Activated T-cell treated with anti-CD3 and anti-CD28 coated beads, Interleukin-2, amount 50 U/mL, for 4 hours (primary cell): Measurements from ENCODE around the gene ICOS. TPM values are rescaled to one million over a fixed set of nuclear protein-coding genes. Genes with fewer than 3 reads are reported as not detected.
A peak's percentile ranks its signal among the peaks of the same experiment; 100 is the strongest.
"Not testable (repeated sequence)": the region's sequence is repeated elsewhere in the genome, so short reads cannot be mapped to it uniquely, and the experiment has no call there.

ENCODE experiments used
- ATAC-seq, 2 donors: fragments of 200-7000 bp; cut with Tn5 transposase; one replicate each; pipeline ENCODE4 v1.10.0; 2021
- DNase-seq: peaks from one replicate; pipeline ENCODE4 v3.0.0-alpha.2; 2020
- H3K27me3 Mint-ChIP-seq: one replicate; pipeline ENCODE4 v1.8.0; 2021; ENCODE audit warnings: low read depth, mixed read lengths
- H3K36me3 Mint-ChIP-seq: one replicate; pipeline ENCODE4 v1.8.0; 2022; ENCODE audit warnings: mixed read lengths; ENCODE audit not compliant: insufficient read depth
- H3K4me1 Mint-ChIP-seq: one replicate; pipeline ENCODE4 v1.8.0; 2021; ENCODE audit warnings: low read depth, mixed read lengths
- H3K4me3 Mint-ChIP-seq: one replicate; pipeline ENCODE4 v1.8.0; 2021; ENCODE audit warnings: mild to moderate bottlenecking, moderate library complexity, mixed read lengths
- H3K9me3 Mint-ChIP-seq: one replicate; pipeline ENCODE4 v1.8.0; 2021; ENCODE audit warnings: mixed read lengths
- total RNA-seq, 3 donors: library from RNA; stranded (reverse); gene quantifications; one replicate each; pipeline ENCODE4 v1.2.1, GENCODE V29; 2021

The ICOS gene
- total RNA-seq, 3 donors from 2014 or later = 161 to 213 (median 177) TPM

DNA sequence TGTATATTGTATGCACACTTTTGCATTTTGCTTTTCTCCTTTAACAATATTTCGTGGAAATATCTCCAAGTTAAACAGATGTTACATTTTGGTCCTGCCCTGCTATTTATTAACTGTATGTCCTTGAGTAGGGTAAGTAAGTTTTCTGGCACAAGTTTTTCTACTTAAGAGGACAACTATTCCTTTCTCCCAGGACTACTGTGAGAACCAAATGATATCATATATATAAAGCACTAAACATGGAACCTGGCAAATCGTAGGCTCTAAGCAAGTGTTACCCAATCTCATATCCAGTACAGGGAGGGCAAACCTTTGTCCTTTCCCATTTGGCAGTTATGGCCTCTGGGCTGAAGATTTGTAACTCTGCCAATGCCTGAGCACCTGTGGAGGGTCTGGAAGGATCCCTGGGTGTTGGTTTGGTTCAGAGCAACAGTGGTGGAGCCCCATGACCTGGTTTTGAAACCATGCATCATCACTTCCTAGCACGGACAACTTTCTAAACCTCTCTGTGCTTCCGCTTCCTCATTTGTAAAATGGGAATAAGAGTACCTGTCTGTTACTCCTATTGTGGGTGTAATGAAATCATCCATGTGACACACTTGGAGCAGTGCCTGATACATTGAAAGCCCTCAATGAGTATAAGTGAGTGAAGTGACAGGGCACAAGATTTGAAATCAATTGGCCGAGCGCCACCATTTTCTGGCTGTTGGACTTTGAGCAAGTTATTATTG, 28.3 kb upstream of the ICOS start:
- H3K36me3 Mint-ChIP-seq = no peaks in the 10 kb centered on the region
- no peak overlapping the region for H3K4me3 Mint-ChIP-seq
- no peaks in the 10 kb centered on the region for H3K9me3 Mint-ChIP-seq
- DNase-seq (no peak), ATAC-seq (peak in 1 of 2 donors; percentile 19)
- no peaks in the 10 kb centered on the region for H3K27me3 Mint-ChIP-seq
- peaks cover 18% of the 10 kb centered on the region for H3K4me1 Mint-ChIP-seq

DNA sequence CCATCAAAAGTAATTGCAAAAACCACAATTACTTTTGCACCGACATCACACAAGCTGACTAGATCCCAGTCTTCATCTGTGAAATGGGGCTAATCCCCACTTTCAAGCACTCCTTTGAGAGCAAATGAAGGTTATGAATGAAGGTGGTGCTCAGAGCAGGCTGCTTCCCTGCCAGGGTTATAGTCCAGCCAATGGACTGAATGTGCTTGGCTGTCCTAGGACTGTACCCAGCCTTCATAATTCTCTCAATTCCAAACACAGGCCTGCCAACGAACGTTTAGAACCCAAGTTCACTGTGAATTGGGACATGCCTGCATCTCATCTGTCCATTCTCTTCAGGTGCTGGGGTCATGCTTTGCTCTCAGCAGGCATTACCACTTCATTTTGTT, 27.8 kb upstream of the ICOS start:
- ATAC-seq = no peak
- peaks cover 18% of the 10 kb centered on the region for H3K4me1 Mint-ChIP-seq
- no peak overlapping the region for H3K4me3 Mint-ChIP-seq
- H3K27me3 Mint-ChIP-seq = no peaks in the 10 kb centered on the region
- H3K36me3 Mint-ChIP-seq = no peaks in the 10 kb centered on the region
- H3K9me3 Mint-ChIP-seq = no peaks in the 10 kb centered on the region
- DNase-seq = no peak

DNA sequence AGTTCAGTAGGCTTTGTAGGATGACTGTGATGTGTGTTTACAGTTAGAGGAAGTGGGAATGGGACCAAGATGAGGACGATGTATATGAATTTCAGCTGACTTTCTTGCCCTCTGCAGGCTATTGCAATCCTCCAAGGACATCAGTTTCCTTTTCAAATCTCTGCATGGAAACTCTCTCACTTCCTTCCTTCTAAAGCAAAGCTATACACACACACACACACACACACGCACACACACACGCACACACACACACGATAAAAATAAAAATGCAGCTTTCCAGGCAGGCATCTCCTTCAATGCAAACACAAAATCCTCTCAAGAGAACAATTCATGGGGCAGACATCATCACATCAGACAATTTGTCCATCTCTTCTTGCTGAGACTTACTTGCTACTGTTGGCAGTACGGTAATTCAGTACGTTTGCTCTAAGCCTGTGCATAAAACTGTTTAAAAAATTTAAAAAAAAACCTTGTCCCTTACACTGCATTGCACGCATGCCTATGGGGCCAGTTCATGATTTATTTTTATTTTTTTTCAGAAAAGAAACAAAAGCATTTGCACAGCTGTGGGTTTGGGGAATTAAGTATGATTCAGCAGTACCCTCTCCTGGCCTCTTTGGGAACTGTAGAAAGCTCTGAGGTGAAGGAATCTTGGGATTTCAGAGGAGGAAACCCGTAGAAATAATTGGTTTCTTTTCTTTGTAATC, 27.1 kb upstream of the ICOS start:
- Mint-ChIP-seq H3K4me1 (peaks cover 25% of the 10 kb centered on the region), H3K36me3 (no peaks in the 10 kb centered on the region), H3K9me3 (no peaks in the 10 kb centered on the region), H3K27me3 (no peaks in the 10 kb centered on the region), H3K4me3 (peak overlapping the region; percentile 51)
- DNase-seq = no peak
- ATAC-seq = peak; percentile 62 to 68

DNA sequence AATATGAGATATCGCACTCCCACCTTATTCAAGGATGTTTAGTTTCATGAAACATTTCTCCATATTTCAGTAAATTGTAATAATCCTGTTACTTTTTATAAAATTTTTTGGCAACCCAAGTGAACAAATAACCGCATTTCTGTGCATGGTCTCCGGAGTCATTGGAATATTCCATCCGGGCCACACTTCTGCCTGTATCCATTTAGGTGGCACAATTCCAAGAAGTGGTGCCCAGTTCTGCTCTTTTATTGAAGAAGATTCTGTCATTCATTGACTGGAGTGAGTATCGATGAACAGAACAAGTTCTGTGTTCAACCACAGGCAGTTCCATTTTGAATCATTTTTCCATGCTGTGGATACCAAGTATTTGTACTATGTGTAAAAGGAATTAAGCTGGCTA, 26.6 kb upstream of the ICOS start:
- Mint-ChIP-seq H3K9me3 (no peaks in the 10 kb centered on the region), H3K36me3 (no peaks in the 10 kb centered on the region), H3K27me3 (no peaks in the 10 kb centered on the region), H3K4me1 (peaks cover 30% of the 10 kb centered on the region), H3K4me3 (no peak overlapping the region)
- ATAC-seq (peak in 1 of 2 donors; percentile 39), DNase-seq (no peak)

DNA sequence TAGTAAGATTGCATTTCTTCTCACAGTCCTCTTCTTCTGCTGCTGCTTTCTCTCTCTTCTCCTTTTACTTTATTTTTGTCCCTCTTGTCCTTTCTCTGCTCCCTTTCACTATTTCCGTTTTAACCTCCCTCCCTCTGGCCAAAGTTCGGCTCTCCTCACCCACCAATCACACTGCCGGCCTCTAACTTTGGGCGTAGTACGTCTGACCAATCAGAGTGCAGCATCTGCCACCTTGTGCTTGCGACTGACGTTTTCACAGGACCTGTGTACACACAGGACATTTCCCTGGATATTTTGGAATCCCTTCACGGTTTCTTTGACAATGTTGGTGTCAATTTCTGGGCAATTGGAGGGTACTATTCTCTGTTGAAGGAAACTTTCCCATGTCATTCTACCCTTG, 22.6 kb upstream of the ICOS start:
- Mint-ChIP-seq H3K36me3 (no peaks in the 10 kb centered on the region), H3K4me1 (peaks cover 38% of the 10 kb centered on the region), H3K27me3 (no peaks in the 10 kb centered on the region), H3K9me3 (no peaks in the 10 kb centered on the region), H3K4me3 (no peak overlapping the region)
- no peak for DNase-seq
- ATAC-seq = no peak

DNA sequence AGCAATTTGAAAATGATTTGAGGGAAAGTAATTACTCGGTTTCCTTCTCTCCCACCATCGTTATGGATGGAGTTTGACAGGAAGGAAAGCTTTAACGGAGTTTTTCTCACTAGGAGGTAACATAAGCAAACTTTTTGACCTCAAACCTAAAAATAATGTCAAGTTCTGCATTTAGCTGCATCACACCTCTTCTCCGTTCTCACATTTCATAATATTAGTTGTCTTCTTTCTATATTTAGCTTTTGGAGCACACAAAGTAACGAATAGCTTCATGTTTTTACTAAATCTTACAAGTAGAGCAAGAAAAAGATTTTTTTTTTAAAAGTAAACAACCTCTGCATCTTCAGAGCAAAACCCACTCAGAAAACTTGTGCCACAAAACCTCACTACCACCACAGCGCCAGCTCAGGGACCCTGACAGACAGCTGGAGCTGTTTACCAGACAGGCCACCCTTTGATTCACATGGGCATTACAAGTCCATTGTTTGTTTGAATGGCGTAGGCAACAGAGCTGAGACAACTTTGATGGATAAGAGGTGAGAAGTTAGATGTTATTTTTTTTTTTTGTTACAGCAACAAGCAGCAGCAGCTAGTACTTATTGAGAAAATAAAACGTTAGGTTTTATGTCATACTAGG, 21.9 kb upstream of the ICOS start:
- Mint-ChIP-seq H3K36me3 (no peaks in the 10 kb centered on the region), H3K4me1 (peaks cover 31% of the 10 kb centered on the region), H3K27me3 (no peaks in the 10 kb centered on the region), H3K9me3 (no peaks in the 10 kb centered on the region), H3K4me3 (no peak overlapping the region)
- DNase-seq = no peak
- ATAC-seq = peak in 1 of 2 donors; percentile 53

DNA sequence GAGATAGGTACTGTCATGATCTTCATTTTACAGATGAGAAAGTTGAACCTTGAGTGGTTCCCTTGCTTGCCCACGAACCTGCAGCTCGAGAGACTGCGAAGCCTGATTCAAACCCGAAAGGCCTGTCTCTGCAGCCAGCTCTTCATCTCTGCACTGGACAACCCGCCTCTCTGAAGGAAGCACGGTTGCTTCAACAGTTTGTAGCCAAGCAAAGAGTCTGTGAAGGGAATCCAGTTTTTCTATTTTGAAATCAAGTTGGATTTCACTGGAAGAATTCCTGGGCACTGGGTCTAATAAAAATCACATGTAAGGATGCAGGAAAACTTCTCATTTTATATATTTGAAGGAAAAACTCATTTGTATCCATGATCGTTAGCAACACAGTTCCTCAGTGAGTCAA, 21.3 kb upstream of the ICOS start:
- DNase-seq (no peak), ATAC-seq (no peak)
- no peaks in the 10 kb centered on the region for H3K36me3 Mint-ChIP-seq
- H3K4me1 Mint-ChIP-seq = peaks cover 26% of the 10 kb centered on the region
- no peaks in the 10 kb centered on the region for H3K27me3 Mint-ChIP-seq
- no peaks in the 10 kb centered on the region for H3K9me3 Mint-ChIP-seq
- no peak overlapping the region for H3K4me3 Mint-ChIP-seq

DNA sequence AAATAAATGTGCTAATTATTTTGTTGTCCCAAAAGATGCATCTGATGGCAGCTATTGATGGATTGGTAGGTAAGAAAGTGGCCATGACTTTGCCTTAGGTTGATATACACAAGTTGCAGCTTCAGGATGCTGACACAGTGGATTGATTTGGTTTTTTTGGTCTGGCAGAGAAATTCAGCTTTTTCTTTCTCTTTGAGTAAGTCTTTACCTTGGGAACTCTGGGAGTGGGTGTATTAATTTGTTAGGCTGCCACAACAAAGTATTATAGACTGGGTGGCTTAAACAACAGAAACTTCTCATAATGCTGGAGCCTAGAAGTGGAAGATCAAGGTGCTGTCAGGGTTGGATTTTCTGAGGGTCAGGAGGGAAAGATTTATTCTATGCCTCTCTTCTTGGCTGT, 19.8 kb upstream of the ICOS start:
- no peak overlapping the region for H3K4me3 Mint-ChIP-seq
- H3K4me1 Mint-ChIP-seq = peaks cover 25% of the 10 kb centered on the region
- H3K9me3 Mint-ChIP-seq = no peaks in the 10 kb centered on the region
- no peaks in the 10 kb centered on the region for H3K27me3 Mint-ChIP-seq
- no peaks in the 10 kb centered on the region for H3K36me3 Mint-ChIP-seq
- no peak for ATAC-seq
- DNase-seq = no peak

DNA sequence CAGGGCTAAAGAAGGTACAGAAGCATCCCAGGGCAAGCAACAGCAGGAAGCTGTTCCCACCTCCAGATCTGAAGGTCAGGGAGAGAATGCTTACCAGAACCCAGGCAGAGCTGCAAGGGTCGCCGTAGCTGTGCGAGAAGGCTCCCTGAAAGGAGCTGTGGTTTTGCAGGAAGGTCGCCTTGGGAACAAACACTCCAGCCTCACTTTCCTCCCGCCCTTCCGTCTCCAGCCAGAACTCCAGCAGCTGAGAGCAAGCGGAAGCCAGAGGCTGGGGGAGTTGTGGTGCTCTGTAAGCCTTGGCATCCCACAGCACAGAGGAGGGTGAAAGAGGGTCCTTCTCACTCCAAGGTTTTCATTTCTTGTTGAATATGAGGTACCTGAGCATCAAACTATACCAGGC, 18.3 kb upstream of the ICOS start:
- H3K4me3 Mint-ChIP-seq = no peak overlapping the region
- H3K9me3 Mint-ChIP-seq = no peaks in the 10 kb centered on the region
- DNase-seq (no peak), ATAC-seq (no peak)
- no peaks in the 10 kb centered on the region for H3K36me3 Mint-ChIP-seq
- peaks cover 25% of the 10 kb centered on the region for H3K4me1 Mint-ChIP-seq
- H3K27me3 Mint-ChIP-seq = no peaks in the 10 kb centered on the region

DNA sequence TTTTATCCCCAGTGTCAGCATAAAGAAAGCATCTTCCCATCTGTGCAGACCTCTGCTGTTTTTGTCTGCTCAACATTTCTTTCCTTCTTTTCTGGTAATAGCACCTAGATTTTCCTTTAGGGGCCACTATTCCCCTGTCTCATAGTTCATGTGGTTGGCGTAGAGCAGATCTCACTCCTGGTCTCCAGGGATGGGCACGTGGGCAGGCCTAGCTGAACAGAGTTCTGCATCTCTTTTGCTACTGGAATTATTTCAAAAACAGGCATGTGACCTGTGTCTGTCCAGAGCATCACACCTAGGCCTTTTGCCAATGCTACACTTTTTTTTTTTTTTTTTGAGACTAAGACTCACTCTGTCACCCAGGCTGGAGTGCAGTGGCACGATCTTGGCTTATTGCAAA, 17.7 kb upstream of the ICOS start:
- Mint-ChIP-seq H3K9me3 (no peaks in the 10 kb centered on the region), H3K4me1 (peaks cover 24% of the 10 kb centered on the region), H3K4me3 (no peak overlapping the region), H3K36me3 (no peaks in the 10 kb centered on the region), H3K27me3 (no peaks in the 10 kb centered on the region)
- DNase-seq (no peak), ATAC-seq (no peak)

DNA sequence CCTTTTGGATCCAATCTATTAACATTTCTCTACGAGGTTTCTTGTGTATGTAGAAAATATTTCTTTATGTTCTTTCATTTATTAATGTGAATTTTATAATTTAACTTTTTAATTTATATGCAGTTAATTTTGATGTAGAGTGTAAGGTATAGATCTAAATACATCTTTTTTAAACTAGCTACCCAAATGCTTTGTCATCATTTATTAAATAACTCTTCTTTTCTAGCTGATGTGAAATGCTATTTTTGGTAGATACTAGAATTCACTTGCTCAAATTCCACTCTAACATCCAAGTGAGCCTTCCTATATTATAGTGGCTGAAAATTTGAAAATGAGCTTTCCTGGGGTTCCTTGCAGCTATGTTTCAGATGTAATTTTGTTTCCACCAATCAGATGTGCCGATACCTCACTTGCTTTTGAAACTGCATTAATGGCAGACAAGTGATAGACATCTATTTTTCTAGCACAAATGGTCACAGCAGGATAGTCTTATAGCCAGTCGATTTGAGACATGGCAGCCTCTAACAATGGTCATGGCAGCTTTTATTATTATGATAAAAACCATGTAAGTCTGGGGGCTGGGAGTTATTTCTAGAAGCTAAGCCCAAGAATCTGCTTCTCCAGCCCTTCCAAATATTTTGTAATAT, 10.9 kb upstream of the ICOS start:
- DNase-seq = no peak
- peaks cover 7% of the 10 kb centered on the region for H3K4me1 Mint-ChIP-seq
- no peak overlapping the region for H3K4me3 Mint-ChIP-seq
- H3K36me3 Mint-ChIP-seq = no peaks in the 10 kb centered on the region
- no peaks in the 10 kb centered on the region for H3K9me3 Mint-ChIP-seq
- no peaks in the 10 kb centered on the region for H3K27me3 Mint-ChIP-seq
- no peak for ATAC-seq

DNA sequence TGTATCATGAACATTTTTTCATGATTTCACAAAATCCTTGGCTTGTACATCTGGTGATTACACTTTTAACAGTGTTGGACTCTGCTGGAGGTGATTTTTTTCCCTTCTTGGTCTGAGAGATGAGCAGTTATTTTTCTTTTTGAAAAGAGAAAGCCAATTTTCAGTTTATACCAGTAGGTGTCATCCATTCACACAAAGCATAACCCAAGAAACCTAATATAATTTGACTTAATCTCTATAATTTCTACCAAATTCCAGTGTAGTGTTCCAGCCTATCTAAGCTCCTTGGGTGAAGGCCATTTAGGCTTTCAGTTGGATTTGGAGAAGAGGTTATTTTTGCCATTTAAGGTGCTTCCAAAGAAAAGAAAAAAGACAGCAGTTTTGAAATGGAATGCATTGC, 7.7 kb upstream of the ICOS start:
- DNase-seq (no peak), ATAC-seq (no peak)
- no peaks in the 10 kb centered on the region for H3K27me3 Mint-ChIP-seq

DNA sequence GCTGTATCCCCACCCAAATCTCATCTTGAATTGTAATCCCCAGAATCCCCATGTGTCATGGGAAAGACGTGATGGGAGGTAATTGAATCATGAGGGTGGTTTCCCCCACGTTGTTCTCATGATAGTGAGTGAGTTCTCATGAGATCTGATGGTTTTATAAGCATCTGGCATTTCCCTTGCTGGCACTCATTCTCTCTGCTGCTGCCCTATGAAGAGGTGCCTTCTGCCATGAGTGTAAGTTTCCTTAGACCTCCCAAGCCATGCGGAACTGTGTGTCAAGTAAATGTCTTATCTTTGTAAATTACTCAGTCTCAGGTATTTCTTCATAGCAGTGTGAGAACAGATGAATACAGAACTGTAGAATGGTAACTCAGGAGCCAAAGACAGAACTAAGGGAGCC, 5.3 kb upstream of the ICOS start:
- peaks cover 57% of the 10 kb centered on the region for H3K4me1 Mint-ChIP-seq

More for the DNA sequence above, 7.7 kb upstream of the ICOS start:
- Mint-ChIP-seq H3K4me3 (no peak overlapping the region), H3K36me3 (no peaks in the 10 kb centered on the region), H3K9me3 (peaks cover 6% of the 10 kb centered on the region), H3K4me1 (peaks cover 36% of the 10 kb centered on the region)

DNA sequence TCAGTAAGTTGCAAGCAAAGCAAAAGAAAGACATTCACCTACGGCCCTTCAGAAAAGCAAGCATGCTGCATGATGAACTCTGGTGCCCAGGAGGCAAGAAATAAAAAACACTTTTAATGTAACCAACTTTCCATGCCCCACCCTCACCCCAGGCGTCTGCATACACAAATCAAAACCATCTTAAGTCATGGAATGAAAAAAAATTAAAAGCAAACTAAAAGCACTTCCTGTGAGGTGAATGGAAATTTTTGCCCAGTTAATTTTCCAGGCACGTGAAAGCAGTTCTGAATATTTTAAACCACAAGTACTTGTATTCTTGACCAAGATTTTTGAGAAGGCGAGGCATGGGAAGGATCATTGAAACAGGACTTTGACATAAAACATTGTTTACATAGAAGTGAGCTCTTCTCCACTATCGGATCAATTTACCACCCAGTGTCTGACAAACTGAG, 2.5 kb upstream of the ICOS start:
- peak; percentile 51 for DNase-seq
- Mint-ChIP-seq H3K4me1 (peaks cover 60% of the 10 kb centered on the region), H3K36me3 (peaks cover 18% of the 10 kb centered on the region), H3K9me3 (peaks cover 6% of the 10 kb centered on the region), H3K4me3 (peak overlapping the region; percentile 71), H3K27me3 (no peaks in the 10 kb centered on the region)
- peak; percentile 37 to 53 for ATAC-seq

More for the DNA sequence above, 5.3 kb upstream of the ICOS start:
- ATAC-seq = peak; percentile 17 to 34
- H3K27me3 Mint-ChIP-seq, H3K36me3 Mint-ChIP-seq, H3K9me3 Mint-ChIP-seq, DNase-seq: not testable (repeated sequence)
- H3K4me3 Mint-ChIP-seq = peak overlapping the region; percentile 51
